Adrenal gland (tissue), 5 donors: ENCODE results near the gene COL20A1.

Source experiments
- CTCF ChIP-seq, 6 experiments: fragments of 450-650 bp in 4 of 6; fragments of 200-600 bp in 2 of 6; sonication (generic) in 1 of 6; IDR thresholded peaks; 1 replicate in 5 of 6; 2 replicates in 1 of 6; pipeline versions ENCODE4 v1.5.1 to v1.8.0; 2016 to 2021; ENCODE audit warnings: antibody characterized with exemption in 6 of 6, mild to moderate bottlenecking in 2 of 6, moderate library complexity in 1 of 6
- POLR2A ChIP-seq, 2 donors: fragments of 450-650 bp; IDR thresholded peaks; one replicate each; pipeline ENCODE4 v1.6.1; 2017; ENCODE audit warnings: antibody characterized with exemption in 2 of 2, mild to moderate bottlenecking in 2 of 2, moderate library complexity in 1 of 2
- donor health status: DM: no; HTN: no; CAD: no.

DNA sequence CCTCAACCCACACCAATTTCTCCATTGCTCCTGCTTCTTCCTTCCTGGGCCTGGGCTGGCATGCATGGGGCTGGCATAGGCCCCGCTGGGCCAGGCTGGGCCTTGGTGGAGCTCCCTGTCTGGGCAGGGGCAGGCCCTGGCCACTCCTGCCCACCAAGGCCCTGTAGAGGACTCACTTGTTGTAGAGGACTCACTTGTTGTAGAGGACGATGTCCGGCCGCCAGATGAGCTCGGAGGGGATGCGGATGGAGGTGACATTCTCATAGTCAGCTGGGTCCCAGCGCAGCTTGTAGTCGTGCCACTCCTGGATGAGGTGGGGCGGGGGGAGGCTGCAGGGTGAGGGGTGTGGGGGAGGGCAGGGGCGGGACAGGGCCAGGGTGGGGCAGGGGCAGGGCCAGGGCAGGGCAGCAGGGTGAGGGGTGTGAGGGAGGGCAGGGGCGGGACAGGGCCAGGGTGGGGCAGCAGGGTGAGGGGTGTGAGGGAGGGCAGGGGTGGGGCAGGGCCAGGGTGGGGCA lies 62.9 kb downstream of the COL20A1 start:
- TF ChIP-seq CTCF (IDR thresholded peaks at IDR 0.05) (no peak), POLR2A (IDR thresholded peaks at IDR 0.05) (no peak)
